IMR-90 (cell line): Measurements from ENCODE around the gene SDK1. TPM values are rescaled to one million over a fixed set of nuclear protein-coding genes. Genes with fewer than 3 reads are reported as not detected.

Source experiments
- ATAC-seq: fragments of 200-7000 bp; cut with Tn5 transposase; 2 replicates; pipeline ENCODE4 v1.9.1; 2020; ENCODE audit warnings: low read depth, mild to moderate bottlenecking, moderate library complexity
- BruUV-seq: library from RNA; stranded (reverse); fragments of 400-500 nt; replicated peaks from 2 replicates; lab custom pipeline; 2021; lab: Mats Ljungman, UMichigan
- CTCF ChIA-PET: fragments of 300-600 bp; formaldehyde crosslinking; extraction: SDS; loops from one replicate; lab custom pipeline; 2021; ENCODE audit warnings: antibody characterized with exemption; lab: Yijun Ruan, JAX
- POLR2A ChIA-PET: fragments of 300-600 bp; sonication (Branson Sonifier 250); formaldehyde crosslinking; loops from one replicate; lab custom pipeline; 2022; ENCODE audit warnings: antibody characterized with exemption; ENCODE audit not compliant: unreplicated experiment; lab: Charles Lee
- DNase-seq: peaks from one replicate; pipeline ENCODE4 v3.0.0; 2013
- H2AFZ ChIP-seq: replicated peaks from 2 replicates; pipeline ENCODE3; 2013; ENCODE audit warnings: low read length, mild to moderate bottlenecking; ENCODE audit not compliant: poor library complexity
- H2AK5ac ChIP-seq: 2 replicates; pipeline ENCODE4 v1.6.1; 2013; ENCODE audit warnings: low read depth, low read length, inconsistent platforms
- H2AK9ac ChIP-seq: replicated peaks from 2 replicates; pipeline ENCODE3; 2013; ENCODE audit warnings: mild to moderate bottlenecking, low read depth, low read length, moderate library complexity; ENCODE audit not compliant: poor library complexity
- H2BK120ac ChIP-seq: 2 replicates; pipeline ENCODE4 v1.6.1; 2013; ENCODE audit warnings: low read depth, low read length, inconsistent platforms
- H2BK15ac ChIP-seq: 3 replicates; pipeline ENCODE4 v1.6.1; 2013; ENCODE audit warnings: low read depth, low read length, inconsistent platforms
- H2BK20ac ChIP-seq: 2 replicates; pipeline ENCODE4 v1.6.1; 2013; ENCODE audit warnings: low read depth, mild to moderate bottlenecking, inconsistent platforms, low read length, moderate library complexity
- H2BK5ac ChIP-seq: 2 replicates; pipeline ENCODE4 v1.6.1; 2013; ENCODE audit warnings: mild to moderate bottlenecking, low read depth, low read length, inconsistent platforms; ENCODE audit not compliant: poor library complexity, severe bottlenecking
- H3K14ac ChIP-seq: replicated peaks from 2 replicates; pipeline ENCODE4 v1.6.1; 2013; ENCODE audit warnings: low read depth, low read length, inconsistent platforms
- H3K18ac ChIP-seq: 2 replicates; pipeline ENCODE4 v1.6.1; 2013; ENCODE audit warnings: low read depth, low read length, control low read depth
- H3K23ac ChIP-seq: 2 replicates; pipeline ENCODE4 v1.6.1; 2013; ENCODE audit warnings: low read depth, low read length, inconsistent platforms
- H3K27ac ChIP-seq: 2 replicates; pipeline ENCODE4 v1.5.1; 2013; ENCODE audit warnings: mild to moderate bottlenecking, control low read depth, low read length; ENCODE audit not compliant: insufficient read depth
- H3K27me3 ChIP-seq: 2 replicates; pipeline ENCODE4 v1.6.1; 2013; ENCODE audit warnings: low read length; ENCODE audit not compliant: control insufficient read depth, insufficient read depth
- H3K36me3 ChIP-seq: 2 replicates; pipeline ENCODE4 v1.6.1; 2013; ENCODE audit warnings: low read length, mixed read lengths; ENCODE audit not compliant: control insufficient read depth, insufficient read depth
- H3K4ac ChIP-seq: 2 replicates; pipeline ENCODE4 v1.6.1; 2013; ENCODE audit warnings: low read depth, low read length, inconsistent platforms
- H3K4me1 ChIP-seq: 2 replicates; pipeline ENCODE4 v1.6.1; 2013; ENCODE audit warnings: low read length, mixed read lengths; ENCODE audit not compliant: control insufficient read depth, insufficient read depth
- H3K4me2 ChIP-seq: 2 replicates; pipeline ENCODE4 v1.6.1; 2013; ENCODE audit warnings: low read depth, mild to moderate bottlenecking, control low read depth, low read length, moderate library complexity
- H3K4me3 ChIP-seq: 2 replicates; pipeline ENCODE4 v1.5.1; 2013; ENCODE audit warnings: low read depth, mild to moderate bottlenecking, control low read depth, low read length, moderate library complexity; ENCODE audit not compliant: insufficient read depth
- H3K56ac ChIP-seq: 2 replicates; pipeline ENCODE4 v1.6.1; 2013; ENCODE audit warnings: low read length, inconsistent platforms; ENCODE audit not compliant: insufficient read depth; ENCODE audit errors: extremely low read depth
- H3K79me1 ChIP-seq, 2 experiments: 2 replicates each; pipeline ENCODE4 v1.6.1; 2013; ENCODE audit warnings: low read length in 2 of 2, inconsistent platforms in 1 of 2, low read depth in 1 of 2
- H3K9ac ChIP-seq: 2 replicates; pipeline ENCODE4 v1.6.1; 2013; ENCODE audit warnings: low read depth, low read length, control low read depth
- H3K9me1 ChIP-seq: 2 replicates; pipeline ENCODE4 v1.6.1; 2013; ENCODE audit warnings: low read length, inconsistent platforms; ENCODE audit not compliant: insufficient read depth
- H3K9me3 ChIP-seq: 2 replicates; pipeline ENCODE4 v1.6.1; 2013; ENCODE audit warnings: low read length; ENCODE audit not compliant: control insufficient read depth, insufficient read depth
- H4K20me1 ChIP-seq: 2 replicates; pipeline ENCODE4 v1.6.1; 2013; ENCODE audit warnings: low read length, inconsistent platforms; ENCODE audit not compliant: insufficient read depth
- H4K5ac ChIP-seq: 2 replicates; pipeline ENCODE4 v1.6.1; 2013; ENCODE audit warnings: mild to moderate bottlenecking, low read depth, low read length, control low read depth
- H4K8ac ChIP-seq, 2 experiments: 2 replicates each; pipeline ENCODE4 v1.6.1; 2013; ENCODE audit warnings: low read depth in 2 of 2, low read length in 2 of 2, control low read depth in 1 of 2, inconsistent platforms in 1 of 2
- H4K91ac ChIP-seq: 2 replicates; pipeline ENCODE4 v1.6.1; 2013; ENCODE audit warnings: low read depth, low read length, inconsistent platforms; ENCODE audit not compliant: insufficient read depth
- BHLHE40 ChIP-seq: fragments of 150-350 bp; IDR thresholded peaks from 2 replicates; pipeline ENCODE4 v1.6.1; 2016; ENCODE audit warnings: mild to moderate bottlenecking, low read depth, low read length
- CEBPB ChIP-seq: IDR thresholded peaks from 2 replicates; pipeline ENCODE4 v1.6.1; 2012; ENCODE audit warnings: low read depth, low read length, improper control_type of control experiment
- FOS ChIP-seq: fragments of 150-350 bp; IDR thresholded peaks from 2 replicates; pipeline ENCODE4 v1.6.1; 2016; ENCODE audit warnings: low read depth, low read length
- MAFK ChIP-seq: IDR thresholded peaks from 2 replicates; pipeline ENCODE4 v1.6.1; 2012; ENCODE audit warnings: low read depth, low read length, improper control_type of control experiment
- MXI1 ChIP-seq: IDR thresholded peaks from 2 replicates; pipeline ENCODE4 v1.6.1; 2012; ENCODE audit warnings: low read depth, mild to moderate bottlenecking, low read length, moderate library complexity, borderline replicate concordance
- NFE2L2 ChIP-seq: fragments of 150-350 bp; IDR thresholded peaks from 2 replicates; pipeline ENCODE4 v1.6.1; 2016; ENCODE audit warnings: low read depth, mild to moderate bottlenecking, low read length
- POLR2A ChIP-seq: IDR thresholded peaks from 2 replicates; pipeline ENCODE4 v1.6.1; 2012; ENCODE audit warnings: mild to moderate bottlenecking, low read depth, low read length
- RAD21 ChIP-seq: IDR thresholded peaks from 2 replicates; pipeline ENCODE4 v1.6.1; 2012; ENCODE audit warnings: low read length, improper control_type of control experiment
- RFX5 ChIP-seq: IDR thresholded peaks from 2 replicates; pipeline ENCODE4 v1.8.0; 2012; ENCODE audit warnings: low read depth, mild to moderate bottlenecking, low read length, moderate library complexity
- SMC3 ChIP-seq: fragments of 150-350 bp; IDR thresholded peaks from 2 replicates; pipeline ENCODE4 v1.6.1; 2016; ENCODE audit warnings: low read depth, mild to moderate bottlenecking, antibody characterized with exemption, low read length, moderate library complexity
- WGBS, 2 experiments: methylation state at CpG; one replicate each; pipeline versions ENCODE4 v1.1.5 to v1.1.7; 2013; ENCODE audit warnings: missing lambda C conversion rate in 2 of 2; ENCODE audit not compliant: insufficient read length in 1 of 2; ENCODE audit errors: extremely low coverage in 2 of 2; 5-methylcytosine and 5-hydroxymethylcytosine counted together
- dilution Hi-C: fragments of 300-500 bp; cut with HindIII; formaldehyde crosslinking; loops from one replicate; pipeline ENCODE4 v1.14.3; 2018; ENCODE audit warnings: low sequenced_read_pairs; ENCODE audit not compliant: unreplicated experiment
- in situ Hi-C: fragments of 300-500 bp; cut with MboI; formaldehyde crosslinking; loops from 3 replicates; pipeline ENCODE4 v1.14.3; 2019; ENCODE audit warnings: low sequenced_read_pairs, inconsistent platforms, mixed read lengths
- intact Hi-C: fragments of 100-400 bp; cut with micrococcal nuclease; formaldehyde crosslinking; loops from 2 replicates; pipeline ENCODE4 v1.10.0; 2022
- polyA plus RNA-seq, 3 experiments: library from polyadenylated mRNA; depleted of rRNA; stranded (reverse); fragments of >200 nt; gene quantifications; 2 replicates each; pipeline ENCODE4 v1.2.3, GENCODE V29; 2012; ENCODE audit warnings: low replicate concordance in 1 of 3
- total RNA-seq: library from RNA; depleted of rRNA; stranded (reverse); fragments of >200 nt; gene quantifications from 2 replicates; pipeline ENCODE4 v1.2.3, GENCODE V29; 2012
- TF ChIP-seq, protein P1 (sequence below): fragments of 150-350 bp; IDR thresholded peaks from 2 replicates; pipeline ENCODE4 v1.6.1; 2016; ENCODE audit warnings: low read depth, mild to moderate bottlenecking, low read length, moderate library complexity, borderline replicate concordance
- TF ChIP-seq, protein P2 (sequence below): fragments of 150-350 bp; IDR thresholded peaks from 2 replicates; pipeline ENCODE4 v1.6.1; 2017; ENCODE audit warnings: mild to moderate bottlenecking, antibody characterized with exemption, low read length, low read depth

Gene SDK1
- total and polyA plus RNA-seq, 2 of the 4 experiments (the other 2 are of a cell fraction) = 1.5 to 1.6 TPM

DNA sequence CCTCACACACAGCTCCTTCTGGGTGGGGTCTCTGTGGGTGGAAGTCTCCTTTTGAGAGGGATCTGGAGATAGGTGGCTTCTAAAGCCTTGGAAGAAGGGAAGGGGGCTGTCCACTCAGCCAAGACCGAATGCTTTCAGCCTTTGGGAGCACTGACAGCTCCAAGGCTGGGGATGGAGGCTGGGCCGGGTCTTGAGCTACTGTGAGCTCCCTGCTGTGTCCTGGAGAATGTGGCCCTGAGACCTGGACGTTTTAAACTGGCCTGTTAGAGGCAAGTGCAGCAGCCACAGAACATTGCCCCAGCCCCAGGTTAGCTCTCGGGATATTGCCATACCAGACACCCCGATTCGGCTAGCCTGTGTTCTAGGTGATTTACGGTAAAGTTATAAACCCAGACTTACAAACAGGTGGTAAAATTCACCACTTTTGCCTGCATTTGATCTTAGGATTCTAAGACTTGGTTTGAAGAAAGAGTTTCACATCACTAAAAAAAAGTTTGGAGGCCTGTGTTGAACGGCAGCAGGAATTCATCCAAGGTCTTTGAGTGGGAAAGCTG lies 832.5 kb downstream of the SDK1 start:
- H3K4ac ChIP-seq = no peak overlapping the region
- H3K9me1 ChIP-seq = no peaks in the 10 kb centered on the region
- no peak overlapping the region for H3K56ac ChIP-seq
- H2BK20ac ChIP-seq = no peak overlapping the region
- no peak overlapping the region for H3K14ac ChIP-seq
- no peak overlapping the region for H2AK9ac ChIP-seq
- WGBS, 2 experiments = no CpG with 5 or more reads among the region's 8 CpGs
- ChIA-PET CTCF (no interaction called here), POLR2A (no interaction called here)
- no peak overlapping the region for H2AK5ac ChIP-seq
- H3K23ac ChIP-seq = no peak overlapping the region
- H3K4me2 ChIP-seq = no peak overlapping the region
- dilution Hi-C loops = no loop called here
- no peak overlapping the region for H3K18ac ChIP-seq
- H3K36me3 ChIP-seq = no peaks in the 10 kb centered on the region
- H4K5ac ChIP-seq = no peak overlapping the region
- H3K9ac ChIP-seq = no peak overlapping the region
- H4K8ac ChIP-seq = no peak overlapping the region
- no peak overlapping the region for H2BK5ac ChIP-seq
- H3K27me3 ChIP-seq = no peaks in the 10 kb centered on the region
- no peaks in the 10 kb centered on the region for H3K4me1 ChIP-seq
- no peak overlapping the region for H4K91ac ChIP-seq
- in situ Hi-C loops = no loop called here
- H3K79me1 ChIP-seq = no peaks in the 10 kb centered on the region
- intact Hi-C loops = no loop called here
- BruUV-seq = no TSS peak
- H3K9me3 ChIP-seq = peaks cover 2% of the 10 kb centered on the region; the same call in 1 of the 2 replicates
- H3K4me3 ChIP-seq = no peak overlapping the region
- H2BK120ac ChIP-seq = no peak overlapping the region
- H2AFZ ChIP-seq = no peak overlapping the region
- no peak for DNase-seq
- no peak overlapping the region for H2BK15ac ChIP-seq
- TF ChIP-seq RAD21 = no peak
- no peak for TF ChIP-seq RFX5
- TF ChIP-seq CEBPB = no peak
- no peak for TF ChIP-seq MXI1
- TF ChIP-seq, protein P1, sequence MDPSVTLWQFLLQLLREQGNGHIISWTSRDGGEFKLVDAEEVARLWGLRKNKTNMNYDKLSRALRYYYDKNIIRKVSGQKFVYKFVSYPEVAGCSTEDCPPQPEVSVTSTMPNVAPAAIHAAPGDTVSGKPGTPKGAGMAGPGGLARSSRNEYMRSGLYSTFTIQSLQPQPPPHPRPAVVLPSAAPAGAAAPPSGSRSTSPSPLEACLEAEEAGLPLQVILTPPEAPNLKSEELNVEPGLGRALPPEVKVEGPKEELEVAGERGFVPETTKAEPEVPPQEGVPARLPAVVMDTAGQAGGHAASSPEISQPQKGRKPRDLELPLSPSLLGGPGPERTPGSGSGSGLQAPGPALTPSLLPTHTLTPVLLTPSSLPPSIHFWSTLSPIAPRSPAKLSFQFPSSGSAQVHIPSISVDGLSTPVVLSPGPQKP = no peak
- TF ChIP-seq SMC3 = no peak
- no peak for TF ChIP-seq BHLHE40
- TF ChIP-seq POLR2A = no peak
- no peak for TF ChIP-seq FOS
- TF ChIP-seq MAFK = no peak
- TF ChIP-seq, protein P2, sequence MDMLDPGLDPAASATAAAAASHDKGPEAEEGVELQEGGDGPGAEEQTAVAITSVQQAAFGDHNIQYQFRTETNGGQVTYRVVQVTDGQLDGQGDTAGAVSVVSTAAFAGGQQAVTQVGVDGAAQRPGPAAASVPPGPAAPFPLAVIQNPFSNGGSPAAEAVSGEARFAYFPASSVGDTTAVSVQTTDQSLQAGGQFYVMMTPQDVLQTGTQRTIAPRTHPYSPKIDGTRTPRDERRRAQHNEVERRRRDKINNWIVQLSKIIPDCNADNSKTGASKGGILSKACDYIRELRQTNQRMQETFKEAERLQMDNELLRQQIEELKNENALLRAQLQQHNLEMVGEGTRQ = no peak
- no peak for TF ChIP-seq NFE2L2
- H4K20me1 ChIP-seq = no peaks in the 10 kb centered on the region
- H3K27ac ChIP-seq = no peak overlapping the region
- ATAC-seq = no peak
